Activated T-cell treated with anti-CD3 and anti-CD28 coated beads for 24 hours (primary cell): ENCODE measurements around the gene IL7R.
"Not testable (repeated sequence)": the region's sequence is repeated elsewhere in the genome, so short reads cannot be mapped to it uniquely, and the experiment has no call there.

Source experiments
- DNase-seq: peaks from one replicate; pipeline ENCODE4 v3.0.0-alpha.2; 2020; ENCODE audit warnings: low read depth

IL7R gene

DNA sequence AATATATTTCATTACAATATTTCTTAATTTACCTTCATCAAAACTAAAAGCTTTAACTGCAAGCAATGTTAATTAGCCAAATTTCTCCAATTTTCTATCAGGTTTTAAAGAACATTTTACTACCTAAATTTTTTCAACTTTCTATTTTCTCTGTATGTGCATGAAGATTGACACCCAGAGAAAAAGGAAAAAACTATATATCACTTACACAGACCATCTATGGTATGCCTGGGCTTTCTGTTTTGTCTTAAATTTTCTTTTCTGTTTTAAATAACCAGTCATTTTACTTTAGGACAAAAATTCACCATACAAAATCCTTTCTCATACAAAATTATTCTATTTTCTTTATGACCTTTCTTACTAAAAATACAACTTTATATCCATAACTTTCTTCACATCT lies 13.8 kb upstream of the IL7R start:
- DNase-seq: no peak

DNA sequence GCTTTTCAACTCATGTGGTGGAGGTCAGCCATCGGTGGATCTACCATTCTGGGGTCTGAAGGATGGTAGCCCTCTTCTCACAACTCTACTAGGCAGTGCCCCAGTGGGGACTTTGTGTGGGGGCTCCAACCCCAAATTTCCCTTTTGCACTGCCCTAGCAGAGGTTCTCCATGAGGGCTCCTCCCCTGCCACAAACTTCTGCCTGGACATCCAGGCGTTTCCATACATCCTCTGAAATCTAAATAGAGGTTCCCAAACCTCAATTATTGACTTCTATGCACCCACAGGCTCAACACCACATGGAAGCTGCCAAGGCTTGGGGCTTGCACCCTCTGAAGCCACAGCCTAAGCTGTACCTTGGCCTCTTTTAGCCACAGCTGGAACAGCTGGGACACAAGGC lies 11.2 kb upstream of the IL7R start:
- DNase-seq: not testable (repeated sequence)

DNA sequence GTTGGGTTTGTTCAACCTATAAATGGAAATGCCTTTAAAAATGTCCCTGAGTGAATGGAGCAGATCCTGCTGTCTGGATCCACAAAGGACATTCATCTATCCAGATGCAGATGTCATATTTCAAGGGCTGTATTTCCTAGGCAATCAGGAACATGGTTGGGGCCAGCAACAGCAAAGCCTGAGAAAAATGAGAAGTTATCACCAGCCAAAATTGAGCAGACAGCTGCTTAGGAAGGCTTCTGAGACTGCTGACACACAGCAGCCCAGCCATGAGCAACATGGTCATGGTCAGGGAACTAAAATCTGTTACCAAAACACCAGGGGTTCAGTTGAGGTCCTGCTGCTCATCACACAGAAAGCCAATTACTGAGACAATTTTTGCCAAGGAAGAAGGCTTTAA lies 9.2 kb upstream of the IL7R start:
- no peak for DNase-seq

DNA sequence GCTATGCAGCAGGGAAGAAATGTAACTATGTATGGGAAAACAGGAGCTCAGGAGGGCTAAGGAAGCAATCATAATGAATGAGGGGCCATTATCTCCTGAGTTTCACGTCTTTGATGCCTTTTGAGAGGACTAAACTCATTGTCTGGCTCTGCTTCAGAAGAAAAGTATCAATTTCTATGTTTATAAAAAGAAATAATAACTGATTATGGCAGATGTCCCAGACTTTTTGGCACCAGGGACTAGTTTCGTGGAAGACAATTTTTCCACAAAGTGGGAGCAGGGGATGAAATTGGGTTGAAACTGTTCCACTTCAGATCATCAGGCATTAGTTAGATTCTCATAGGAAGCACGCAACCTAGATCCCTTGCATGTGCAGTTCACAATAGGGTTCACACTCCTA lies 8.7 kb upstream of the IL7R start:
- DNase-seq: no peak

DNA sequence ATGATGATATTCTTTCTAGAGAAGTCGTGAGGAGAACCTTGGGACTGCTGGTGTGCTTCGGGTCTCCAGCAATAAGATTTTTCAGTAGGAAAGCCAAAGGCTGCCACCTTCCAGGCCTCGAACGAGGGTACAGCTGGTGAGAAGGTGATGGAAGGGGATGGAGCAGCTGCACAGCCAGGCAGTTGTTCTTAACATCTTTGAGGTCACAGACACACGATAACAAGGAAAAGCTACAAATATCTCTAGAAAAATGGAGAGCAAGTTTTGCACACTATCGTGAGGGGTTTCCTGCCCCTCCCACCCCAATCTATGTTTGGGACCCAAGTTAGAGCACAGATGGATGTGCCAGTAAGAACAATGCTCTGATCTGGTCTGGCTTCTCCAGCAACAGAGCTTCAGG lies 6.8 kb upstream of the IL7R start:
- DNase-seq: no peak

DNA sequence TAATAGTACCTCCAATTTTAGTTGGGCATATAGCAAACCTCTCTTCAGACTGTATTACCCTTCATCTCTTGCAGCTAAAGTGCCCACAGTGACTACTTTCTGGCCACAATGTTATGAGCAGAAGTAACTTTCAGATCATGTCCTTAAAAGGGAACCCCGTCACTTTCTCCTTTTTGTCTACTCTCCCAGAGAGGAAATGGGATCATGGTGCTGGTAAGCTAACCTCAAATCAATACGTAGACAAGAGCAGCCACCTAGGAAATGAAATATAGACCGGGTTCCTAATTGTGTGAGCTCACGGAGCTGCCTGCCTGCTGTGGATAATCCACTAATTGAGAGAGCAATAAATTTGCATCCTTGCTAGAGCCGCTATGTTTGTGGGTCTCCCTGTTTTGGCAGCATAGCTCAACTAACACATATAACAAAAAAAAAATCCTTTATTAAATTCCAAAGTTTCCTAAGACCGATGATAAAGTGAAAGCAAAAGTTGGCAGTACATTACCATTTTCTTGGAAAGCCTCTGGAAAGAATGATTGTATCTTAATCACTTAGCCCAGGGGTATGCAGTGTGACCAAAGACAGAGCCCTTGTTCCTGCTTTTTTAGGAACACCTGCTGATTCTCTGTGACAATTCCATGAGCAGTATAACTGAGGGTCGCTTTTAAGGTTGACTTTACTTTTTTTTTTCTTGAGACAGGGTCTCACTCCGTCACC lies 5.6 kb upstream of the IL7R start:
- no peak for DNase-seq

DNA sequence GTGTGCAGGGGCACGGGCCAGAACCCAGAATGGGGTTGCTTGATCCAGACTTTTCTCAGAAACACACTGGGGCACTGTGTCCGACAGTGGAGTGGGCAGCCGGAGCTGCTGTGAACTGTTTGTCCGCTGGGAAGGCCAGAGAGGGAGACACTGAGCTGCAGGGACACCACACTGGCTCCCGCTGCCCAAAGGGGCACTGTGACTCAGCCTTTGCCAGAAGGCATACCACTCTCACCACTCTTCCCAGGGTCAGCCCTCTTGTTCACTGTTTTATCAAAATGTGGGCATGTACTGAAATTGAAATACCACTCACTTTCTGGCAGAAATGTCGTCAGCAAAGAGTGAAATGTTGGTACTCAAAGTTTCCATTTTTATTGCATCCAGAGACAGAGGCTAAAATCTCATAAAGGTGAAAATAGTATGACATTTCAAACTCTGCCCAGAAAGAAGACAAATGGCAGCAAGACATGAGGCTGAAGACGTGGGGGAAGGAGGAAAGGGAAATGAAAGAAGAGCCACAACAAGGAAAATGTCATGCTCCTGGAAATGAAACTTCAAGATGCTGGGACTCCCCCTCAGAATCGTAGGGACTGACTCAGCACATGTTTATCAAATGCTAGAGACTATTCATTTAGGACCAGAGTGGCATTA lies 4.5 kb upstream of the IL7R start:
- no peak for DNase-seq

DNA sequence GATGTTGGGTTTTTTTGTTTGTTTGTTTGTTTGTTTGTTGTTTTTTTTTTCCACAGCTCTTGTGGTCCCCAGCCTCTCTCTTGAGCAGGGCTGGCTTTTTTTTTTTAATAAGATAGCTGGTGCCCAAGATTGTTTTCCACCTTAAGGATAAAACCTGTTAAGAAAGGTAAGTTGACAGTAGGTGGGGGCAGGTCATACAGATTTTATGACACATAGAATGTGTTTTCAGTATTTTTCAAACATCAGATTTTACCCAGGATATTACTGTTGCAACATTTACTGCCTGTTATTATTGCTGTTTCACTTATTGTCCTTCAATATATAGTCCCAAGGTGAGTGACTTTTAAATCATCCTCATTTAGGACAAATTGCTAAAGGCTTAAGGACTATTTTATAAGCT lies 3.9 kb upstream of the IL7R start:
- DNase-seq: no peak

DNA sequence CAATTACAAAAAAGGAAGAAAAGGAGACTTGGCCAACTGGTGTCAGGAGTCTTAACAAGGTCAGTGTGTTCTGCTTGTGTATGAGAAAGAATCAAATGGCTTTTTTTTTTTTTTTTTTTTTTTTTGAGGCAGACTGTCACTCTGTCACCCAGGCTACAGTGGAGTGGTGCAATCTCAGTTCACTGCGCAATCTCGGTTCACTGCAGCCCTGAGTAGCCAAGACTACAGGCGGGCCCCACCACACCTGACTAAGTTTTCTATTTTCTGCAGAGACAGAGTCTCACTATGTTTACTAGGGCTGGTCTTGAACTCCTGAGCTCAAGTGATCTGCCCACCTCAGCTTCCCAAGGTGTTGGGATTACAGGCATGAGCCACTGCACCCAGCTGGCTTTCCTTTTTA lies 3.1 kb upstream of the IL7R start:
- no peak for DNase-seq

DNA sequence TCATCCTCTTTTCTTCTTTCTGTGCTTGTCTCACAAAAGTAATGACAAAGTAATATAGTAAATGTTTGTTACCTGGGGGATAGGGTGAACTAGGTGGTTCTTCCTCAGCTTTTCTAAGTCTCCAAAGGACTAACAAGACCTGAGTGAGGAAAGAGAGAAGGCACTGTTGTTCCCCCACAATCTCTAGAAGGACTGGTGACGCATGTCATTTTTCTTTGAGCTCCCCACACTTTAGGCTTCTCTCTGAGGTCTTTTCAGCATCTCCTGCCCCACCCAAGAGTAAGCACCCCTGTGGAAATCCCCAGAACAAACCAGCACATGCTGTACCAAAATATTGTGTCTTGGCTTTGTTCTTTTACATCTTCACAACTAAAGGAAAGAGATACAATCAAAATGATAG lies 2.4 kb upstream of the IL7R start:
- peak; percentile 64 for DNase-seq

DNA sequence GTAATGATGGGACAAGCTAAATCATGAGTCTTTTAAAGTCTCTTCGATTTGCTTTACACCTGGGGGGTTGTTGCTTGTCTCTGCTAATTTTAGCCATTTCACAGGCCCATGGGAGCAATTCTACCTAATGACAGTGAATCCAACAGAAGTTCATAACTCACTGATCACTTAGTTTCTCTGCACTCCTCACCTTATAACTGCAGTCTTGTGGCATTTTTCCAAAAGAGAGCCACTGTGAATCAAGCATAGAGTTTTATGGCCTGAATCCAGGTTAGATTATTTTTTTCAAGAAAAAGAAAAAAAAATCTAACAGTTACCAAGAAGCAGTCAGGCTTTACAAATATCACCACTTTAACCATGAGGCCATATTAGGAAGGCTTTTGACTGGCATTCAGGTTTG lies 1.5 kb upstream of the IL7R start:
- no peak for DNase-seq

DNA sequence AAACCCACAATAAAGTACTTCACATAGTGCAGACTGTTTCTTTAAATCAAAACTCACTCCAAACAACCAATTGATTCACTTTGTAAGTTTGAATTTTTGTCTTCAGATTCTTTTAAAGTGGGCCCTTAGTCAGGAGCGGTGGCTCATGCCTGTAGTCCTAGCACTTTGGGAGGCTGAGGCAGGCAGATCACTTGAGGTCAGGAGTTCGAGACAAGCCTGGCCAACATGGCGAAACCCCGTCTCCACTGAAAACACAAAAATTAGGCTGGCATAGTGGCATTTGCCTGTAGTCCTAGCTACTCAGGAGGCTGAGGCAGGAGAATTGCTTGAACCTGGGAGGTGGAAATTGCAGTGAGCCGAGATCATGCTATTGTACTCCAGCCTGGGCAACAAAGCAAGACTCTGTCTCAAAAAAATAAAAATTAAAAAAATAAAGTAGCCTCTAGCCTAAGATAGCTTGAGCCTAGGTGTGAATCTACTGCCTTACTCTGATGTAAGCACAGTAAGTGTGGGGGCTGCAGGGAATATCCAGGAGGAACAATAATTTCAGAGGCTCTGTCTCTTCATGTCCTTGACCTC lies 416 bp upstream of the IL7R start:
- not testable (repeated sequence) for DNase-seq

DNA sequence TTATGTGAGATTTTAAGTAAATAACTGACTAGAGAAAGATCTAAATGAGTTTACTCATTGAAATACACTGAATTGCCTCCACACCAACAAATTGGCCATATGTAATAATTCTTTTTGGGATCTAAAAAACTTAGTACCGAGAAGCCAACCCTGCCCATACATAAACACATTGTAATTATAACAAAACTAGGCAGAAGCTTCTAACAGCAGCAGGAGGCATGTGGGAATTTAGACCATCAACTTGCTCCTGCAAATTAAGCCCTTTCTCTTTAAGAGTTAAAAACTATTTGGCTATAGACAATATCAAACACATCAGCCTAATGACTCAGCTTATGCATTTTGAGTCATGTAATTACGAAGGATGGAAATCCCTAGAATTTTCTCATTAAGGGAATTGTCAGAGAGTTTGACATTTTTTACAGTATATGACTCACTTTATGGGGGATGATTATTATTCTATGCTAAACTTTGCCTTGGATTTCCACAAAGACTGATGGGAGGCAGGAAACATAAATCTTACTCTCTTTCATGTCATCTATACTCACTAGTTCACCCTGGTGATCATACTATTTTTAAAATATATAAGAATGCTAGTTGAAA lies 1.0 kb downstream of the IL7R start:
- DNase-seq: no peak

DNA sequence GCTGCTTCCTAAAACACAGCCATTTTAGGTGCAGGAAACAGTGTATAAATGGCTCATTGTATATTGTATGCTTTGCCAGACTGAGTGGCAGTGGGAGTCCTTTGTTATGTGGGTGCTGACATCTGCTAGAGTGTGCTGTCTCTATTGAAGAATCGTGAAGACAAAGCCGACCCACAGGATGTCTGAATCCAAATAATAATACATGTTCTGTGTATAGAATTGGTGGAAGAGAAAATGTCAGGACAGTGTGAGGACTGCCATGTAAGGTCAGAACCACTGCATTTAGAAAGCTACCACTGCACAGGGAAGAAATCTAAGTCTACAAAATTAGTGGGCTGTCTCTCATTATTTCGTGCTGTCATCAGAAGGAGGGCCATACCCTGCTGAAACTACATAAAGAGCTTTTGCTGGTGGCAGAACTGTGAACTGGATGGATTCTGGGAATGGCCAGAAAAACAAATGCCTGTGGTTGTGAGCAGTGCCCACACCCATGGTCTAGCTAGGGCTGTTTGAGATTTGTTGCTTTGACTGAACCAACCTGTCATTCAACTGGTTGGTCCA lies 2.5 kb downstream of the IL7R start:
- no peak for DNase-seq

DNA sequence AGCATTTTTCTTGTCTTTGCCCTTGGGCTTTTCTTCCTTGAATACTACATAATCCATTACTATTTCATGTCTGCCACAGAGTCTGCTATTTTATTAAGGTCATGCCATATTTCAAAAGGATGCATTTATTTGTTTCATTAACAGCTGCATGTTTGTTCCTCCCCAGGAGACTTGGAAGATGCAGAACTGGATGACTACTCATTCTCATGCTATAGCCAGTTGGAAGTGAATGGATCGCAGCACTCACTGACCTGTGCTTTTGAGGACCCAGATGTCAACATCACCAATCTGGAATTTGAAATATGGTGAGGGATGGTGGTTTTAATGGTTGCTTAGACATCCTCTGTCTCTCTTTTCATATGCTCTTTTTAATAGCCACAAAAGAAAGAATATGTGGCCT lies 4.0 kb downstream of the IL7R start:
- no peak for DNase-seq

DNA sequence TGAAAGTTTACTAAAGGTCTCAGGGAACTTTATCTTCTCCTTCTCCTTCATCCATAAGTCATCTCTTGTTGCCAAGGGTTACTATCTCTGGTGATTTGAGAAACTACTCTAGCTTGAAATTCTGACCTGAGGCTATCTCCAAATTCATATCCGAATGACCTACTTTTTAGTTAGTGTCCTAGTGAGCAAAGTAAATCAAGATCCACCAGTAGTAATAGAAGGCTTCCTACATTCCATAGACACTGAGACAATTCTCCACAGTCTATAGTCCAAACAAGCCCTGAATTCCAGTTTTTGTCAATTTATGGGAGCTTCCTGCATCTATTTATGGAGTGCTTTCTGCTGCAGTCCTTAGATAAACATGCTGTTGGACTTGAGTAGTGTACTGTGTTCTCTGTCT lies 5.0 kb downstream of the IL7R start:
- DNase-seq: no peak

DNA sequence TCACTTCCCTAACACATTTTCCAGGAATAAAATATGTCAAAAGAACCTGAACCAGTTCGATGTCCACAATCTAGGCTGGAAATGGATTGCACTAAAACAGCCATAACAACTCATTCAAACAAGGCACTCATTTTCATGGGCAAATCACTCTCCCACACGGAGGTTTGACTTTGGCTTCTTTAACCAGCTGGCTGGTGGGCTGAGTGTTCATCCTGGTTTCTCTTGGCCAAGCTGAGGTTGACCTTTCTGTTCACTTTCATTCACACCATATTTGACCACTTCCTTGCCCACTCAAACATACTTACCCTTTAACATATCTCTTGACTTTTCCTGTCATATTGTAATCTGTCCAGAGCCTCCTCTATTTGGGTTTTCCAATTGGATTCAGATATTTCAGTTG lies 5.4 kb downstream of the IL7R start:
- no peak for DNase-seq

DNA sequence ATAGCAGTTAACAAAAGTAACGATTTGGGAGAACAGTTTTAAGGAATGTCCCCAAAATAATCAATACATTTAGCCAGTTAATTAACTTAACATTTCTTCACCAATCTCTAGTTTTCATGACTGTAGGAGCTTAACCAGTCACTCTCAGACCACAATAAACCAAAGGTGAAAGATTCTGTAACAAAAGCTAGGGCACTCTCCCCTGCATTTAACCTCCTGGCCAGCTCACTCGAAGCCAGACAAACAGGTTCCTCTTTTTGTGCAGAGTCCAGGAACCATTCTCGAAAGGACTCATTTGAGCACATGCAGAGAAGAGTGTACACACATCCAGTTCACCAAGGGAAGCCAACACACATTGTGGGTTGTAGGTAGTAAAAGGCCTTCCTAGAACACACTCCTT lies 6.5 kb downstream of the IL7R start:
- DNase-seq: no peak

DNA sequence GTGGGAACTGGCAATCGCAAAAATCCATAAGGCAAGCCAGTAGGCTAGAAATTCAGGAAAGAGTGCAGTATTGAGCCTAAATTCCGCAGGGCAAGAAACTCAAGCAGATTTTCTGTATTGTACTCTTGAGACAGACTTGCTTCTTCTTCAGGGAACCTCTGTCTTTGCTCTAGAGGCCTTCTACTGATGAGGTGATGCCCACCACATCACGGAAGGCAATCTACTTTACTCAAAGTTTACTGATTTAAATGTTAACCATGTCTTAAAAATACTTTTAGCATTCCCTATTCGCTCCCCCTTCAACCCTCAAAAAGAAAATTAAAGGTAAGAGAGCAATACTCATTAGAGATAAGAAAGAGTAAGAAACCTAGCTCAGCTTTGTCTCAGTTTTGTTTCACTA lies 11.3 kb downstream of the IL7R start:
- no peak for DNase-seq

DNA sequence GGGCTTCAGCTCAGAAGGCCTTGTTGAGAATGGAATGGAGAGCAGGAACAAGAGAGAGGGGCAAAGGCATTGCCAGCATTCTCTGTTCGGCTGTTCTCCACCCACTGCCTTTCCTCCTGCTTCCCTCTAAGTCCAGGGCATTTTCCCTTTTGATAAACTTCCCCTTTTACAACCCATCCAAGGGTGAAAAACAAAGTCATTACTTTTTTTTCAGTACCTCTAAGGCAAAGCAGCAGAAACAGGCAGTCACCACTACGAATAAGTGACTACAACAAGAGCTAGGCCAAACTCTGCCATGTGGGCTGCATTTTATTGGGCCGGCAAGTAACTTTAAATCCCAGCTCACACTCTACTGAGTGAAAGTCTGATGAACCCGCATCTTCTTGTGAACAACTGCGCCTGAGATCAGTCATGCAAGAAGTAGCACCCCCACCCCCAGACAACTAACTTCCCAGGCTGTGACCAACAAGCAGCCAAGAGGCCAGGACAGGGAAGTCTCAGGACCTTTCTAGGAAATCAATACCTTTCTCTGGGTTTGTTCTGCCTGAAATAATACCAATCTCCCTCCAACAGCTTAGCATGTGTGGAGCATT lies 13.1 kb downstream of the IL7R start:
- no peak for DNase-seq

DNA sequence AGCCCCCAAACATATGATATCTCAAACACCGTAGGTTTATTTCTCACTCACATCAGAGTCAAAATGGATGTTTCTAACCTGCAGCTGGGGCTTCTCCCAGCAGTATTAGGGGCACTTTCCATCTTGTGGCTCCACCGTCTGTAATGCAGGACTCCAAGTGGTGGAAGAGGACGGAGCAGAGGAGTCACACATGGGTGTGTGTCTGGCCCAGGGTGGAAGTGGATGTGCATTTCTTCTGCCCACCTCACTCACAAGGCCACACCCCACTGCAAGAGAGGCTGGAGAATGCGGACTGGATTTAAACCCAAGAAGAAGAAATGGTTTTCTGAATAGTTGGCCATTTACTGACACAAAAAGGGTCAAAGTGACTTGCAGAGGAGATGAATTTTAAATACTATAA lies 13.9 kb downstream of the IL7R start:
- DNase-seq: no peak

DNA sequence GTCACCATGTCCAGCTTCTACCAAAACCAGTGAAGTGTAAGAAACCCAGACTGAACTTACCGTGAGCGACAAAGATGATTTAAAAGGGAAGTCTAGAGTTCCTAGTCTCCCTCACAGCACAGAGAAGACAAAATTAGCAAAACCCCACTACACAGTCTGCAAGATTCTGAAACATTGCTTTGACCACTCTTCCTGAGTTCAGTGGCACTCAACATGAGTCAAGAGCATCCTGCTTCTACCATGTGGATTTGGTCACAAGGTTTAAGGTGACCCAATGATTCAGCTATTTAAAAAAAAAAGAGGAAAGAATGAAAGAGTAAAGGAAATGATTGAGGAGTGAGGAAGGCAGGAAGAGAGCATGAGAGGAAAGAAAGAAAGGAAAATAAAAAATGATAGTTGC lies 19.8 kb downstream of the IL7R start:
- no peak for DNase-seq

DNA sequence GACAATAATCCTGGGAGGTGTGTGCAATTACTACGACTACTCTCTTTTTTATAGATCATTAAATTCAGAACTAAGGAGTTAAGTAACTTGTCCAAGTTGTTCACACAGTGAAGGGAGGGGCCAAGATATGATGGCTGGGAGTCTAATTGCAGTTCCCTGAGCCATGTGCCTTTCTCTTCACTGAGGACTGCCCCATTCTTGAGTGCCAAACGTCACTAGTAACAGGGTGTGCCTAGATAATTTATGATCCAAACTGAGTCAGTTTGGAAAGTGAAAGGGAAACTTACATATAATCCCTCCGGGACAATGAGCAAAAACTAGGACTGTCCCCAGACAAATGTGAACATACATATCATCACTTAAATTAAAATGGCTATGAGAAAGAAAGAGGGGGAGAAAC lies 20.2 kb downstream of the IL7R start:
- DNase-seq: no peak
